ENCODE measurements around the gene GNPAT. TPM values are rescaled to one million over a fixed set of nuclear protein-coding genes. Genes with fewer than 3 reads are reported as not detected.
A peak's percentile ranks its signal among the peaks of the same experiment; 100 is the strongest.

Gene GNPAT
- total and polyA plus RNA-seq, 4 donors = 14.7 to 32.0 (median 22.7) TPM

DNA sequence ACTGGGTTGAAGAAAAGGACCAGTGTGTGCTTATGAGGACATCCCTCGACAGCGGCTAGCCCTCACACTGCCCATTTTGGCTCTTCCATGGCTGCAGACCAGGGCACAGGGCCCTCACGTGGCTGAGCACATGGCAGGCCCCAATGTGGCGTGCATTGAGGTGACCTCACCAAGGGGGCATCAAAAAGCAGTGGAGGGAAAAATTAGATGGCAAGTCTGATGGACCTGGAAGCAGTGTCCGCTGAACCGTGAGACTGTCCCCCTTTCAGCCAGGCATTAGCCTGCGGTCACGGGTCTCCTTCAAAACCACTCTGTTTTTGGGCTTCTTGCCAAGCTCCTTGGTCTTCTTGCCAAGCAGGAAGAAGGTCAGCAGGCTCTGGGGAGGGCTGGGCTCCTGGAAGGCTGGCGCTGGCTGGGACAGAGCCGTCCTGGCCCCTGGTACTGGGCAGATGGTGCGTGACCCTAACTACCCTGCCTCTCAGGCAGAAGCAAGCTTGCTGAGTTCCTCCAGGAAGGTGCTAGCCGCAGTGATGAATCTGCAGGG, 48.3 kb upstream of the GNPAT start:
- no peak overlapping the region for H3K9ac ChIP-seq (ENCODE audit: low read depth in 1 of 2, low read length in 2 of 2)
- H3K4me3 ChIP-seq (ENCODE audit: low read depth in 1 of 3, low read length in 3 of 3) = no peak overlapping the region
- no peaks in the 10 kb centered on the region for H3K36me3 ChIP-seq (ENCODE audit: control insufficient read depth in 4 of 4, insufficient read depth in 3 of 4, low read depth in 1 of 4, low read length in 3 of 4)
- WGBS = 65% methylated on average over 12 of the region's 12 CpGs
- no peak for DNase-seq (ENCODE audit: low spot score)
- TF ChIP-seq RXRA (IDR thresholded peaks at IDR 0.05) (no peak), NR2F2 (IDR thresholded peaks at IDR 0.05) (peak; percentile 41)
- TF ChIP-seq, protein P1, sequence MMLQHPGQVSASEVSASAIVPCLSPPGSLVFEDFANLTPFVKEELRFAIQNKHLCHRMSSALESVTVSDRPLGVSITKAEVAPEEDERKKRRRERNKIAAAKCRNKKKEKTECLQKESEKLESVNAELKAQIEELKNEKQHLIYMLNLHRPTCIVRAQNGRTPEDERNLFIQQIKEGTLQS (IDR thresholded peaks at IDR 0.05) = no peak
- H3K27me3 ChIP-seq (ENCODE audit: control insufficient read depth in 4 of 4, insufficient read depth in 4 of 4, low read length in 3 of 4) = peaks cover 0 to 2% (median 0%) of the 10 kb centered on the region in 4 donors
- H3K9me3 ChIP-seq (ENCODE audit: control insufficient read depth in 4 of 4, low read length in 3 of 4) = peaks cover 0 to 6% (median 0%) of the 10 kb centered on the region in 4 donors
- H3K27ac ChIP-seq (ENCODE audit: low read depth in 1 of 2, low read length in 2 of 2) = no peak overlapping the region
- H3K4me1 ChIP-seq (ENCODE audit: control insufficient read depth in 4 of 4, insufficient read depth in 4 of 4, low read length in 3 of 4) = no peaks in the 10 kb centered on the region

DNA sequence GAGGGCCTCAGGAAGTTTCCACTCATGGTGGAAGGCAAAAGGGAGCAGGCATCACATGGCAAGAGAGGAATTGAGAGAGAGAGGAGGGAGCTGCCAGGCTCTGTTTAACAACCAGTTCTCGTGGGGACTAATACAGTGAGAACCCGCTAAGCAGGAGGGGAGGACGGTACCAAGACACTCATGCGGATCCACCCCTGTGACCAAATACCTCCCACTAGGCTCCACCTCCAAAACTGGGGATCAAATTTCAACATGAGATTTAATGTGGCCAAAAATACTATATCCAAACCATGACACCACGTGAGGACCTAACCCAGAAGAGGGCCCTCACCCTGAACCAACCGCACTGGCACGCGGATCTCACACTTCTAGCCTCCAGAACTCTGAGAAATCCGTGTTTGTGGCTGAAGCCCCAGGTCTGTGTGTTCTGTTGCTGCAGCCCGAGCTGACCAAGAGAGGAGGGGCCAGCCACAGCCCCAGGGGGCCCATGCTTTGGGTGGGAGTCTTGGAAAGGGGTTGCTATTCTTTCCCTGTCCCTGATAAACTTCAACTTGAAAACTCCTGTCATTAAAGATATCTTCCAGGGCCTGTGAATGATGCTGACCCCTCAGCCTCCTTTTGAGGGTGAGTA, 47.2 kb upstream of the GNPAT start:
- H3K36me3 ChIP-seq (ENCODE audit: control insufficient read depth in 4 of 4, insufficient read depth in 3 of 4, low read depth in 1 of 4, low read length in 3 of 4) = no peaks in the 10 kb centered on the region
- DNase-seq (ENCODE audit: low spot score) = no peak
- WGBS = 84% methylated on average over 10 of the region's 10 CpGs
- H3K9ac ChIP-seq (ENCODE audit: low read depth in 1 of 2, low read length in 2 of 2) = no peak overlapping the region
- H3K4me1 ChIP-seq (ENCODE audit: control insufficient read depth in 4 of 4, insufficient read depth in 4 of 4, low read length in 3 of 4) = no peaks in the 10 kb centered on the region
- H3K27me3 ChIP-seq (ENCODE audit: control insufficient read depth in 4 of 4, insufficient read depth in 4 of 4, low read length in 3 of 4) = no peaks in the 10 kb centered on the region
- no peak overlapping the region for H3K27ac ChIP-seq (ENCODE audit: low read depth in 1 of 2, low read length in 2 of 2)
- H3K9me3 ChIP-seq (ENCODE audit: control insufficient read depth in 4 of 4, low read length in 3 of 4) = peaks cover 0 to 6% (median 0%) of the 10 kb centered on the region in 4 donors
- no peak for TF ChIP-seq RXRA (IDR thresholded peaks at IDR 0.05)
- TF ChIP-seq GABPA (IDR thresholded peaks at IDR 0.05 in 1 of 2, conservative IDR thresholded peaks at IDR 0.05 in 1 of 2) = no peak
- TF ChIP-seq, protein P1 (IDR thresholded peaks at IDR 0.05) = no peak
- TF ChIP-seq SP1 (IDR thresholded peaks at IDR 0.05) = no peak
- TF ChIP-seq, protein P2, sequence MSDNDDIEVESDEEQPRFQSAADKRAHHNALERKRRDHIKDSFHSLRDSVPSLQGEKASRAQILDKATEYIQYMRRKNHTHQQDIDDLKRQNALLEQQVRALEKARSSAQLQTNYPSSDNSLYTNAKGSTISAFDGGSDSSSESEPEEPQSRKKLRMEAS (IDR thresholded peaks at IDR 0.05) = no peak
- TF ChIP-seq, protein P3, sequence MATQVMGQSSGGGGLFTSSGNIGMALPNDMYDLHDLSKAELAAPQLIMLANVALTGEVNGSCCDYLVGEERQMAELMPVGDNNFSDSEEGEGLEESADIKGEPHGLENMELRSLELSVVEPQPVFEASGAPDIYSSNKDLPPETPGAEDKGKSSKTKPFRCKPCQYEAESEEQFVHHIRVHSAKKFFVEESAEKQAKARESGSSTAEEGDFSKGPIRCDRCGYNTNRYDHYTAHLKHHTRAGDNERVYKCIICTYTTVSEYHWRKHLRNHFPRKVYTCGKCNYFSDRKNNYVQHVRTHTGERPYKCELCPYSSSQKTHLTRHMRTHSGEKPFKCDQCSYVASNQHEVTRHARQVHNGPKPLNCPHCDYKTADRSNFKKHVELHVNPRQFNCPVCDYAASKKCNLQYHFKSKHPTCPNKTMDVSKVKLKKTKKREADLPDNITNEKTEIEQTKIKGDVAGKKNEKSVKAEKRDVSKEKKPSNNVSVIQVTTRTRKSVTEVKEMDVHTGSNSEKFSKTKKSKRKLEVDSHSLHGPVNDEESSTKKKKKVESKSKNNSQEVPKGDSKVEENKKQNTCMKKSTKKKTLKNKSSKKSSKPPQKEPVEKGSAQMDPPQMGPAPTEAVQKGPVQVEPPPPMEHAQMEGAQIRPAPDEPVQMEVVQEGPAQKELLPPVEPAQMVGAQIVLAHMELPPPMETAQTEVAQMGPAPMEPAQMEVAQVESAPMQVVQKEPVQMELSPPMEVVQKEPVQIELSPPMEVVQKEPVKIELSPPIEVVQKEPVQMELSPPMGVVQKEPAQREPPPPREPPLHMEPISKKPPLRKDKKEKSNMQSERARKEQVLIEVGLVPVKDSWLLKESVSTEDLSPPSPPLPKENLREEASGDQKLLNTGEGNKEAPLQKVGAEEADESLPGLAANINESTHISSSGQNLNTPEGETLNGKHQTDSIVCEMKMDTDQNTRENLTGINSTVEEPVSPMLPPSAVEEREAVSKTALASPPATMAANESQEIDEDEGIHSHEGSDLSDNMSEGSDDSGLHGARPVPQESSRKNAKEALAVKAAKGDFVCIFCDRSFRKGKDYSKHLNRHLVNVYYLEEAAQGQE (IDR thresholded peaks at IDR 0.05) = no peak
- no peak for TF ChIP-seq YY1 (IDR thresholded peaks at IDR 0.05)
- TF ChIP-seq FOXA1 (IDR thresholded peaks at IDR 0.05) = no peak
- no peak overlapping the region for H3K4me3 ChIP-seq (ENCODE audit: low read depth in 1 of 3, low read length in 3 of 3)

DNA sequence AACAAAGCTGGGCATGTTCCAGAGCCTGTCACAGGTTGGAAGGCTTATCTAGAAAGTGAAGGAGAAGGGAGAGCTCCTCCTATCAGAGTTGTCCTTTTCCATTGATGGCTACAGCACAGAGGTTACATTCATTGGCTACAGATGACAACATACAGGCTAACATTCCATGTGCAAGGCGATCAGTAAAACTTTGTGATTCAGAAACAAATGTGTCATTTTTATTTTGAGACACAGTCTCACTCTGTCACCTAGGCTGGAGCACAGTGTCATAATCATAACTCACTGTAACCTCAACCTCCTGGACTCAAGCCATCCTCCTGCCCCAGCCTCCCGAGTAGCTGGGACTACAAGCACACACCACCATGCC, 46.6 kb upstream of the GNPAT start:
- Histone ChIP-seq H3K4me3 (ENCODE audit: low read depth in 1 of 3, low read length in 3 of 3) (no peak overlapping the region), H3K27me3 (ENCODE audit: control insufficient read depth in 4 of 4, insufficient read depth in 4 of 4, low read length in 3 of 4) (no peaks in the 10 kb centered on the region), H3K27ac (ENCODE audit: low read depth in 1 of 2, low read length in 2 of 2) (no peak overlapping the region), H3K4me1 (ENCODE audit: control insufficient read depth in 4 of 4, insufficient read depth in 4 of 4, low read length in 3 of 4) (no peaks in the 10 kb centered on the region), H3K9ac (ENCODE audit: low read depth in 1 of 2, low read length in 2 of 2) (no peak overlapping the region), H3K36me3 (ENCODE audit: control insufficient read depth in 4 of 4, insufficient read depth in 3 of 4, low read depth in 1 of 4, low read length in 3 of 4) (no peaks in the 10 kb centered on the region), H3K9me3 (ENCODE audit: control insufficient read depth in 4 of 4, low read length in 3 of 4) (peaks cover 0 to 6% (median 0%) of the 10 kb centered on the region in 4 donors)
- no peak for DNase-seq (ENCODE audit: low spot score)
- 91% methylated on average over 2 of the region's 2 CpGs for WGBS
- TF ChIP-seq, protein P1 (IDR thresholded peaks at IDR 0.05) = no peak
- TF ChIP-seq, protein P4, sequence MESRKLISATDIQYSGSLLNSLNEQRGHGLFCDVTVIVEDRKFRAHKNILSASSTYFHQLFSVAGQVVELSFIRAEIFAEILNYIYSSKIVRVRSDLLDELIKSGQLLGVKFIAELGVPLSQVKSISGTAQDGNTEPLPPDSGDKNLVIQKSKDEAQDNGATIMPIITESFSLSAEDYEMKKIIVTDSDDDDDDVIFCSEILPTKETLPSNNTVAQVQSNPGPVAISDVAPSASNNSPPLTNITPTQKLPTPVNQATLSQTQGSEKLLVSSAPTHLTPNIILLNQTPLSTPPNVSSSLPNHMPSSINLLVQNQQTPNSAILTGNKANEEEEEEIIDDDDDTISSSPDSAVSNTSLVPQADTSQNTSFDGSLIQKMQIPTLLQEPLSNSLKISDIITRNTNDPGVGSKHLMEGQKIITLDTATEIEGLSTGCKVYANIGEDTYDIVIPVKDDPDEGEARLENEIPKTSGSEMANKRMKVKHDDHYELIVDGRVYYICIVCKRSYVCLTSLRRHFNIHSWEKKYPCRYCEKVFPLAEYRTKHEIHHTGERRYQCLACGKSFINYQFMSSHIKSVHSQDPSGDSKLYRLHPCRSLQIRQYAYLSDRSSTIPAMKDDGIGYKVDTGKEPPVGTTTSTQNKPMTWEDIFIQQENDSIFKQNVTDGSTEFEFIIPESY (IDR thresholded peaks at IDR 0.05) = no peak
- TF ChIP-seq RAD21 (IDR thresholded peaks at IDR 0.05) (no peak), TAF1 (conservative IDR thresholded peaks at IDR 0.05) (no peak), FOXA1 (IDR thresholded peaks at IDR 0.05) (no peak), HNF4A (conservative IDR thresholded peaks at IDR 0.05) (no peak), FOXA2 (IDR thresholded peaks at IDR 0.05) (no peak), HNF4G (IDR thresholded peaks at IDR 0.05) (no peak), EGR1 (IDR thresholded peaks at IDR 0.05; ENCODE audit: low read depth in 2 of 2) (no peak), NR2F2 (IDR thresholded peaks at IDR 0.05) (no peak), RXRA (IDR thresholded peaks at IDR 0.05) (no peak), YY1 (IDR thresholded peaks at IDR 0.05) (no peak)
- TF ChIP-seq, protein P2 (IDR thresholded peaks at IDR 0.05) = no peak
